HepG2 (cell line): ENCODE results near the gene TRIM66. TPM values are rescaled to one million over a fixed set of nuclear protein-coding genes. Genes with fewer than 3 reads are reported as not detected.
A peak's percentile ranks its signal among the peaks of the same experiment; 100 is the strongest.

Experiments used
- AKNA ChIP-seq: sonication (generic); formaldehyde crosslinking; IDR thresholded peaks from 2 replicates; pipeline ENCODE4 v1.4.0; 2020; ENCODE audit warnings: missing genetic modification reagents, borderline replicate concordance
- ARHGAP35 ChIP-seq: sonication (generic); formaldehyde crosslinking; IDR thresholded peaks from 2 replicates; pipeline ENCODE4 v1.9.0; 2022; ENCODE audit warnings: mild to moderate bottlenecking, inconsistent platforms, moderate library complexity, missing genetic modification reagents, borderline replicate concordance
- HHEX ChIP-seq: IDR thresholded peaks from 2 replicates; pipeline ENCODE4 v1.6.1; 2016; ENCODE audit warnings: control low read depth
- KAT2B ChIP-seq: fragments of 150-350 bp; IDR thresholded peaks from 2 replicates; pipeline ENCODE4 v1.6.1; 2014; ENCODE audit warnings: low read depth, low read length, borderline replicate concordance
- KDM1A ChIP-seq: IDR thresholded peaks from 2 replicates; pipeline ENCODE4 v1.6.1; 2016; ENCODE audit warnings: missing compliant biosample characterization
- NR1H2 ChIP-seq: sonication (generic); formaldehyde crosslinking; IDR thresholded peaks from 2 replicates; pipeline ENCODE4 v1.8.1; 2022; ENCODE audit warnings: low read depth, missing genetic modification reagents, borderline replicate concordance
- TARDBP ChIP-seq: sonication (generic); formaldehyde crosslinking; IDR thresholded peaks from 2 replicates; pipeline ENCODE4 v1.8.0; 2022; ENCODE audit warnings: mild to moderate bottlenecking, missing genetic modification reagents
- ZC3H13 ChIP-seq: sonication (generic); formaldehyde crosslinking; IDR thresholded peaks from 2 replicates; pipeline ENCODE4 v1.8.1; 2023; ENCODE audit warnings: mild to moderate bottlenecking, missing genetic modification reagents, moderate library complexity
- ZNF253 ChIP-seq: sonication (generic); formaldehyde crosslinking; IDR thresholded peaks from 2 replicates; pipeline ENCODE4 v1.8.0; 2022; ENCODE audit warnings: mild to moderate bottlenecking, missing genetic modification reagents, borderline replicate concordance
- ZNF569 ChIP-seq: sonication (generic); formaldehyde crosslinking; IDR thresholded peaks from 2 replicates; pipeline ENCODE4 v1.5.0; 2020; ENCODE audit warnings: mild to moderate bottlenecking, missing genetic modification reagents, moderate library complexity, borderline replicate concordance
- ZNF841 ChIP-seq: sonication (generic); formaldehyde crosslinking; IDR thresholded peaks from 2 replicates; pipeline ENCODE4 v1.8.1; 2023; ENCODE audit warnings: missing genetic modification reagents, borderline replicate concordance
- polyA plus RNA-seq, 8 experiments: library from polyadenylated mRNA; depleted of rRNA in 3 of 8; stranded (reverse) in 7 of 8; unstranded in 1 of 8; fragments of >200 nt; fragmentation: Illumina TruSeq in 4 of 8; extraction: Trizol in 4 of 8; gene quantifications; 2 replicates each; pipeline versions ENCODE4 v1.2.1 to v1.2.3, GENCODE V29; 2011 to 2016; ENCODE audit warnings: low read depth in 4 of 8, missing spikeins in 1 of 8, mixed read lengths in 1 of 8; ENCODE audit not compliant: insufficient read depth in 1 of 8
- total RNA-seq, 5 experiments: library from RNA; depleted of rRNA; stranded (reverse); fragments of >200 nt; fragmentation: Illumina TruSeq; extraction: Trizol; gene quantifications; 2 replicates each; pipeline ENCODE4 v1.2.3, GENCODE V29; 2016; ENCODE audit warnings: low read depth in 1 of 5
- TF ChIP-seq, protein P1 (sequence below): sonication (generic); formaldehyde crosslinking; IDR thresholded peaks from 2 replicates; pipeline ENCODE4 v1.5.1; 2020; ENCODE audit warnings: mild to moderate bottlenecking, missing genetic modification reagents, moderate library complexity
- TF ChIP-seq, protein P2 (sequence below): sonication (generic); formaldehyde crosslinking; IDR thresholded peaks from 2 replicates; pipeline ENCODE4 v1.5.0; 2020; ENCODE audit warnings: mild to moderate bottlenecking, missing genetic modification reagents, borderline replicate concordance

TRIM66 gene
- total and polyA plus RNA-seq, 2 of the 13 experiments (the other 11 are each of a cell fraction or from before 2014, with no cell fraction given), result 4.9 to 6.1 TPM

DNA sequence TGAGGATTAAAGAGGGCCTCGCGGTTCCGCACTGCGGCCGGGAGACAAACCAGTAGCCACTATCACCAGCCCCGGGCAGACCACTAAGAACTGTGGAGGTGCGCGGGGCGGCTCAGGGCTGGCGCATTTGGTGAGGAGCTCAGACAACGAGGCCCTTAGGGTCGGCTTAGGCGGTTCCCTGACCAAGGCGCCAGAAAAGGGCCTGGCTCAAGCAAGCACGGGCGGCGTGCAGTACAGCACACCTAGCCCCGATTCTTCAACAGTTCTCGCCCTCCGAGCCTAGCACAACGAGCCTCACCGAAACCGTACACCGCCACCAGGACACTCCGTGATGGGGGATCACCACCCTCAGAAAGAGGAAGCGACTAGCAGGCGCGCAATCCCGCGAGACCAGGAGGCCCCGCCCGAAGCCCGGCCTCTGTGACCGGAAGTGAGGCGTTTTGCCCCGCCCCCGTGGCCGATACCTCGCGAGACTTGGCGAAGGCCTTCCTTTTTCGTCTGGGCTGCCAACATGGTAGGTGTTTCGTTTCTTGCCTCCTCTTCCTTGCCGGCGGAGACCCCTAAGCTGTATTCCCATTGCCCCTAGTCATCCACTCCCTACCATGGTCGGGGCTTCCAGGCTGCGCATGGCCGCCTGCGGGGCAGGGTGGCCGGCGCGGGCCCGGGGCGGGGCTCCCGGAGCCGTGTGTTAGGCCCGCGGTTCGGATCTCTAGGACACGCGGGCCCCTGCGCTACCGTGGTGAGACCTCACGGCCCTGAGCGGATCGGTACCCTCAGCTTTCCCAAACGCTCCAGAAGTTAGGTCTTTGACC lies at the start of gene TRIM66, which contains the start of gene RPL27A (continued):
- TF ChIP-seq AKNA (CRISPR knock-in tag), result no peak
- no peak; the same call in 1 of the 2 replicates for TF ChIP-seq NR1H2 (CRISPR knock-in tag)
- TF ChIP-seq ZNF841 (CRISPR knock-in tag), result no peak
- TF ChIP-seq ZNF253 (CRISPR knock-in tag), result no peak
- TF ChIP-seq TARDBP, result peak; percentile 16; the same call in 1 of the 2 replicates
- TF ChIP-seq KAT2B, result no peak
- no peak for TF ChIP-seq ARHGAP35 (CRISPR knock-in tag)
- TF ChIP-seq KDM1A (CRISPR knock-in tag), result no peak
- TF ChIP-seq, protein P1, sequence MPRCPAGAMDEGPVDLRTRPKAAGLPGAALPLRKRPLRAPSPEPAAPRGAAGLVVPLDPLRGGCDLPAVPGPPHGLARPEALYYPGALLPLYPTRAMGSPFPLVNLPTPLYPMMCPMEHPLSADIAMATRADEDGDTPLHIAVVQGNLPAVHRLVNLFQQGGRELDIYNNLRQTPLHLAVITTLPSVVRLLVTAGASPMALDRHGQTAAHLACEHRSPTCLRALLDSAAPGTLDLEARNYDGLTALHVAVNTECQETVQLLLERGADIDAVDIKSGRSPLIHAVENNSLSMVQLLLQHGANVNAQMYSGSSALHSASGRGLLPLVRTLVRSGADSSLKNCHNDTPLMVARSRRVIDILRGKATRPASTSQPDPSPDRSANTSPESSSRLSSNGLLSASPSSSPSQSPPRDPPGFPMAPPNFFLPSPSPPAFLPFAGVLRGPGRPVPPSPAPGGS (CRISPR knock-in tag), result peak; percentile 92
- TF ChIP-seq, protein P2, sequence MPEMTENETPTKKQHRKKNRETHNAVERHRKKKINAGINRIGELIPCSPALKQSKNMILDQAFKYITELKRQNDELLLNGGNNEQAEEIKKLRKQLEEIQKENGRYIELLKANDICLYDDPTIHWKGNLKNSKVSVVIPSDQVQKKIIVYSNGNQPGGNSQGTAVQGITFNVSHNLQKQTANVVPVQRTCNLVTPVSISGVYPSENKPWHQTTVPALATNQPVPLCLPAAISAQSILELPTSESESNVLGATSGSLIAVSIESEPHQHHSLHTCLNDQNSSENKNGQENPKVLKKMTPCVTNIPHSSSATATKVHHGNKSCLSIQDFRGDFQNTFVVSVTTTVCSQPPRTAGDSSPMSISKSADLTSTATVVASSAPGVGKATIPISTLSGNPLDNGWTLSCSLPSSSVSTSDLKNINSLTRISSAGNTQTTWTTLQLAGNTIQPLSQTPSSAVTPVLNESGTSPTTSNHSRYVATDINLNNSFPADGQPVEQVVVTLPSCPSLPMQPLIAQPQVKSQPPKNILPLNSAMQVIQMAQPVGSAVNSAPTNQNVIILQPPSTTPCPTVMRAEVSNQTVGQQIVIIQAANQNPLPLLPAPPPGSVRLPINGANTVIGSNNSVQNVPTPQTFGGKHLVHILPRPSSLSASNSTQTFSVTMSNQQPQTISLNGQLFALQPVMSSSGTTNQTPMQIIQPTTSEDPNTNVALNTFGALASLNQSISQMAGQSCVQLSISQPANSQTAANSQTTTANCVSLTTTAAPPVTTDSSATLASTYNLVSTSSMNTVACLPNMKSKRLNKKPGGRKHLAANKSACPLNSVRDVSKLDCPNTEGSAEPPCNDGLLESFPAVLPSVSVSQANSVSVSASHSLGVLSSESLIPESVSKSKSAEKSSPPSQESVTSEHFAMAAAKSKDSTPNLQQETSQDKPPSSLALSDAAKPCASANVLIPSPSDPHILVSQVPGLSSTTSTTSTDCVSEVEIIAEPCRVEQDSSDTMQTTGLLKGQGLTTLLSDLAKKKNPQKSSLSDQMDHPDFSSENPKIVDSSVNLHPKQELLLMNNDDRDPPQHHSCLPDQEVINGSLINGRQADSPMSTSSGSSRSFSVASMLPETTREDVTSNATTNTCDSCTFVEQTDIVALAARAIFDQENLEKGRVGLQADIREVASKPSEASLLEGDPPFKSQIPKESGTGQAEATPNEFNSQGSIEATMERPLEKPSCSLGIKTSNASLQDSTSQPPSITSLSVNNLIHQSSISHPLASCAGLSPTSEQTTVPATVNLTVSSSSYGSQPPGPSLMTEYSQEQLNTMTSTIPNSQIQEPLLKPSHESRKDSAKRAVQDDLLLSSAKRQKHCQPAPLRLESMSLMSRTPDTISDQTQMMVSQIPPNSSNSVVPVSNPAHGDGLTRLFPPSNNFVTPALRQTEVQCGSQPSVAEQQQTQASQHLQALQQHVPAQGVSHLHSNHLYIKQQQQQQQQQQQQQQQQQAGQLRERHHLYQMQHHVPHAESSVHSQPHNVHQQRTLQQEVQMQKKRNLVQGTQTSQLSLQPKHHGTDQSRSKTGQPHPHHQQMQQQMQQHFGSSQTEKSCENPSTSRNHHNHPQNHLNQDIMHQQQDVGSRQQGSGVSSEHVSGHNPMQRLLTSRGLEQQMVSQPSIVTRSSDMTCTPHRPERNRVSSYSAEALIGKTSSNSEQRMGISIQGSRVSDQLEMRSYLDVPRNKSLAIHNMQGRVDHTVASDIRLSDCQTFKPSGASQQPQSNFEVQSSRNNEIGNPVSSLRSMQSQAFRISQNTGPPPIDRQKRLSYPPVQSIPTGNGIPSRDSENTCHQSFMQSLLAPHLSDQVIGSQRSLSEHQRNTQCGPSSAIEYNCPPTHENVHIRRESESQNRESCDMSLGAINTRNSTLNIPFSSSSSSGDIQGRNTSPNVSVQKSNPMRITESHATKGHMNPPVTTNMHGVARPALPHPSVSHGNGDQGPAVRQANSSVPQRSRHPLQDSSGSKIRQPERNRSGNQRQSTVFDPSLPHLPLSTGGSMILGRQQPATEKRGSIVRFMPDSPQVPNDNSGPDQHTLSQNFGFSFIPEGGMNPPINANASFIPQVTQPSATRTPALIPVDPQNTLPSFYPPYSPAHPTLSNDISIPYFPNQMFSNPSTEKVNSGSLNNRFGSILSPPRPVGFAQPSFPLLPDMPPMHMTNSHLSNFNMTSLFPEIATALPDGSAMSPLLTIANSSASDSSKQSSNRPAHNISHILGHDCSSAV (CRISPR knock-in tag), result no peak
- TF ChIP-seq ZC3H13, result 0 out of 2 replicates have a peak, but pooled peaks have one; percentile 39
- TF ChIP-seq ZNF569 (CRISPR knock-in tag), result no peak
- no peak for TF ChIP-seq HHEX
